B cell (primary cell): ENCODE data around the gene ARL2.

Experiments
- EZH2 ChIP-seq: IDR thresholded peaks from 2 replicates; pipeline ENCODE4 v1.6.1; 2012; ENCODE audit warnings: borderline replicate concordance, low read depth, mild to moderate bottlenecking, moderate library complexity, low read length; ENCODE audit not compliant: insufficient read depth, poor library complexity, severe bottlenecking
- TF ChIP-seq, protein P1 (sequence below): fragments of 200-600 bp; IDR thresholded peaks from one replicate; pipeline ENCODE4 v1.8.0; 2022; ENCODE audit warnings: antibody characterized with exemption, mild to moderate bottlenecking

DNA sequence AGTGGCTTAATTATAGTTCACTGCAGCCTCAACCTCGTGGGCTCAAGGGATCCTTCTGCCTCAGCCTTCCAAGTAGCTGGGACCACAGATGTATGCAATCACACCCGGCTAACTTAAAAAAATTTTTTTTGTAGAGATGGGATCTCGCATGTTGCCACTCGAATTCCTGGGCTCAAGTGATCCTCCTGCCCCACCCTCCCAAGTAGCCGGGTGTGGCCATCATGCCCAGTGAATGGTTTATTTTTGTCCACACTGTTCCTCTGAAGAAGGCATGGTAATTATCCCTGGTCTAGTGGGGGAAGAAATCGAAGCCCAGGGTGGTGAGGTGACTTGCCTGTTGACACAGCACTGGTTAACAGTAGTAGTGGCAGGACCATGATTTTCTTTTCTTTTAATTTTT is 28.9 kb downstream of the ARL2 start:
- TF ChIP-seq, protein P1, sequence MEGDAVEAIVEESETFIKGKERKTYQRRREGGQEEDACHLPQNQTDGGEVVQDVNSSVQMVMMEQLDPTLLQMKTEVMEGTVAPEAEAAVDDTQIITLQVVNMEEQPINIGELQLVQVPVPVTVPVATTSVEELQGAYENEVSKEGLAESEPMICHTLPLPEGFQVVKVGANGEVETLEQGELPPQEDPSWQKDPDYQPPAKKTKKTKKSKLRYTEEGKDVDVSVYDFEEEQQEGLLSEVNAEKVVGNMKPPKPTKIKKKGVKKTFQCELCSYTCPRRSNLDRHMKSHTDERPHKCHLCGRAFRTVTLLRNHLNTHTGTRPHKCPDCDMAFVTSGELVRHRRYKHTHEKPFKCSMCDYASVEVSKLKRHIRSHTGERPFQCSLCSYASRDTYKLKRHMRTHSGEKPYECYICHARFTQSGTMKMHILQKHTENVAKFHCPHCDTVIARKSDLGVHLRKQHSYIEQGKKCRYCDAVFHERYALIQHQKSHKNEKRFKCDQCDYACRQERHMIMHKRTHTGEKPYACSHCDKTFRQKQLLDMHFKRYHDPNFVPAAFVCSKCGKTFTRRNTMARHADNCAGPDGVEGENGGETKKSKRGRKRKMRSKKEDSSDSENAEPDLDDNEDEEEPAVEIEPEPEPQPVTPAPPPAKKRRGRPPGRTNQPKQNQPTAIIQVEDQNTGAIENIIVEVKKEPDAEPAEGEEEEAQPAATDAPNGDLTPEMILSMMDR = no peak
- TF ChIP-seq EZH2 = no peak
